GM21360 (cell line): ENCODE data around the gene ZNF311.
A peak's percentile ranks its signal among the peaks of the same experiment; 100 is the strongest.

Source experiments
- ATAC-seq: cut with Tn5 transposase; IDR thresholded peaks from one replicate; pipeline ENCODE4 v1.9.1; 2021; ENCODE audit warnings: mild to moderate bottlenecking, moderate library complexity; ENCODE audit not compliant: unreplicated experiment

The ZNF311 gene

GRCh38 chr6:29005183-29005885 lies at the start of gene ZNF311:
Gene ZNF311, minus strand, starts transcription at chr6:29005315. Its CDS starts 1,361 bp downstream, at chr6:29003954.
- no peak for ATAC-seq

DNA sequence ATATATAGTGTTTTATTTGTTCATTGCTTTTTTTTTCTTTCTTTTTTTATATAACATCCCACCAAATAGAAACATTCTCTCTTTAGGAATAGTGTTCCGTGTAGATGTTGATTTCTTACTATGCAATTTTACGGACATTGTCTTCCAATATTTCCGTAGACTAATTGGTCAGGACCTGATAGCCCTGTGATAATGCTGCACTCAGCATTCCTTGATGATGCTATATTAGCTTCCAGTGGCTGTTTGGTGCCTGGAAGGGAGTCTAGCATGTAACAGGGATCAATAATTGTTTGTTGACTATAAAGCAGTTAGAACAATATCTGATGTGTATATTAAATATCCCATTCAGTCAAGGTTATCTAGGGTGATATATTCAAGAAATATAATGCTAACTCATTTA lies 46.6 kb upstream of the ZNF311 start:
- ATAC-seq: no peak

DNA sequence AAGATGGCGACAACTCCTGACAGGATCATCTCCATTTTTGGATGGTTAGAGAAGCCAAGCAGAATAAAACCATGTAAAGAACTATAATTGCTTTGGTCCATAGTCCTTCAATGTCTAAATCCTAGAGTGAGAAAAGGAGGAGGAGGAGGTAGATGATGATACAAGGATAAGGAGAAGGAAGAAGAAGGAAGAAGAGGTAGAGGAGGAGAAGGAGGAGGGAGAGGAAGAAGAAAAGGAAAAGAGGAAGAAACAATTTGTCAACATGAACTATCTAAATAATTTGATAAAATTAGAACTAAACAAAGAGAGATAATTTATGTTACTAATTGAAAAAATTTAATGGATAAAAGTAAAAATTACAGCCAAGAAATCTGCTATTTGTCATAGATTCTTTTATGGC lies 40.0 kb upstream of the ZNF311 start, which contains the start of gene OR2W1:
Gene OR2W1, minus strand, starts transcription at position 101 of the 400 bp plus-strand sequence. Its CDS starts 0 bp downstream, at position 101.
- ATAC-seq: no peak

DNA sequence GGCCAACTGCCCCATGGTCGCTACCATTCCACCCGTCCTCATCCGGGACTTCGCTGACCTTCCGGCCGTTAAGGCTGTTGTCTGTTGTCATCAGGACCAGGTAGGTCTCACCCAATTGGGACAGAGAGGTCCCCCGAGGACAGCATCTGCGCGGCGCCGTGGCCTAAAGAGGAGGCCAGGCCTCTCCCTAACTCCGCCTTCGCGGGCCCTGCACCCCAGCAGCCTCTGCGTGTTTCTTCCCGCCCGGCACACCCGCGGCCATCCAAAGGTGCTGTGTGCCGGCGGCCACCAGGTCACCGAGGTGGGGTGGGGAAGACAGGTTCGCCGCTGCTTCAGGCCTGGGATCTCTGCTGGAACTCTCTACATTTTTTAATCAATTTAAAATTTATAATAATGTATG lies 30.8 kb upstream of the ZNF311 start:
- no peak for ATAC-seq

DNA sequence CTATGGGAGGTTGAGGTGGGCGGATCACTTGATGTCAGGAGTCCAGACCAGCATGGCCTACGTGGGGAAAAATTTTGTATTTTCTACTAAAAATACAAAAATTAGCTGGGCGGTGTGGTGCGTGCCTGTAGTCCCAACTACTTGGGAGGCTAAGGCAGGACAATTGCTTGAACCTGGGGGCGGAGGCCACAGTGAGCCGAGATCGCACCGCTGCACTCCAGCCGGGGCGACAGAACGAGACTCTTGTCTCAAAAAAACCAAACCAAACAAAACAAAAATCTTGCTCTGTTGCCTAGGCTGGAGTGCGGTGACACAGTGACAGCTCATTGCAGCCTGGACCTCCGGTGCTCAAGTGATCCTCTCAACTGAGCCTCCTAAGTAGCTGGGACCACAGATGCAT lies 23.7 kb upstream of the ZNF311 start:
- ATAC-seq: no peak

- no peak for ATAC-seq
Observed at GRCh38 chr6:29025927-29026585, 20.9 kb upstream of the ZNF311 start.

DNA sequence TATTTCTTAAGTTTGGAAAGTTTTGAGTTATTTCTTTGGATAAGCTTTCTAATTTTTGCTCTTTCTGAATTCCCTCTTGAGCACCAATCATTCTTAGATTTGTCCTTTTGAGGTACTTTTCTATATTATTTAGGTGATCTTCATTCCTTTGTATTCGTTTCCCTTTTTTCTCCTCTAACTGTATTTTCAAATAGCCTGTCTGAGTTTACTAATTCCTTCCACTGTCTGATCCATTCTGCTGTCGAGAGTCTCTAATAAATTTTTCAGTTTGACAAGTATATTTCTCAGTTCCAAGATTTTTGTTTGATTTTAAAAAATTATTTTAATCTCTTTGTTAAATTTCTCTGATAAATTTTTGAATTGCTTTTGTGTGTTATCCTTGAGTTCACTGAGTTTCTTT lies 16.3 kb upstream of the ZNF311 start:
- no peak for ATAC-seq

DNA sequence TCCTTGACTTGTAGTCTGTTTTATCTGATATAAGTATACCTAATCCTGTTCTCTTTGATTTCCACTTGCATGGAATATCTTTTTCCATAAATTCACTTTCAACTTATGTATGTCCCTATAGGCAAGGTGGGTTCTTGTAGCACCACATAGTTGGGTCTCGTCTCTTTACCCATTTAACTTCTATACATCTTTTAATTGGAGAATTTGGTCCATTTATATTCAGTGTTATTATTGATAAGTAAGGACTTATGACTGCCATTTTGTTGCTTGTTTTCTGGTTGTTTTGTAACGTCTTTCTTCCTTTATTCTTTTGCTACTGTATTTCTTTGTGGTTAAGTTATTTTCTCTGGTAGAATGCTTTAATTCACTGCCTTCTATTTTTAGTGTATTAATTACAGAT lies 14.5 kb upstream of the ZNF311 start:
- ATAC-seq: no peak

DNA sequence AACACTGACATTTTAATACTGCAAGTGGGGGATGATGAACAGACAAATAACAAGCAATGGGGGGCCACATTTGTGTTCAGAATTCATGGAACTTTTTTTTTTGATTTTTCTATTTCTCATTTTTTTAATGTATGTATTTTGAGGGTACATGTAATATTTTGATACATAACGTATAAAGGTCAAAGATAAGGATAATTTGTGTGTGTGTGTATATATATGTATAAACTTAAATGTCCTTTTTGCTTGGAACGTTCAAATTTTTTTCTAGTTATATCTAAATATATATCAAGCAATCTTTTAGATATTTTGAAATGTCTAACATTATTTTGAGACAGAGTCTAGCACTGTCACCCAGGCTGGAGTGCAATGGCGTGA lies 12.3 kb upstream of the ZNF311 start:
- ATAC-seq: no peak

DNA sequence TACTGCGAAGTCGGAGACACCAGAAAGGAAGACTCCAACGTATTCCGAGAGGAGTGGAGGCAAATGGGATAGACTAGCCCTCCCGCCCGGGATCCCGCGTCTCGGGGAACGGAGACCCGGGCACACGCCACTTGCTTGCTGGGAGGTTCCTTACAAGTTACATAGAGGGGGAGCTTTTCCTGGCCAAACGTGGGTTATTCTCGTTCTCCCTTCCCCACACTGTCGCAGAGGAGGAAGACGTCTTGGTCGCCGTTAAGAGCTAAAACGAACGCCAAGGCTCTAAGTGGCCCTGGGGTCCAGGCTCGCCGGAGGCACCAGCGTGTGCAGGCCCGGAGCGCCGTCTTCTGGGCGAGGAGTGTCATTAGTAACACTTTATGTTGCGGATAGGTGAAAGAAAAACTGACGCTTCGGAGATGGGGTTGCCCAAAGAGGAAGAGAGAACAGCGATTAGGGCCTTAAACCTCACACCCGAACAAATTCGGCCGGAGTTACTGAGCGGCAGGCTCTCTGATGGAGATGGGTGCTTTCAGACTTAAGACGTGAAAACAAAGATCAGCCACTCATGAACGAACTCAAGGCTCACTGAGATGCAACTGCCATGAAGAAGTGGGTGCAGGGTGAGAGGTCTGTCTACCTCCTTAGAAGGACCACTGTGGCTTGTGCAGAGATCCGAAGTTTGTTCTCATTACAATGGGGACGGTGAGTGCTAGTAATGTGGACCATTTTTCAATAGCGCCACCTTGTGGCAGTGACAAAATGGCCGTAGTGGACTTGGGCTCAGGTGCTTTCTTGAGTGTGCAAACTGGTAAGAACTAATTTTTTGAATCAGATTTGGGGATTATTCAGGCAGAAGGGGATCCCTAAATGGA lies 11.7 kb upstream of the ZNF311 start:
- ATAC-seq: peak; percentile 68

GRCh38 chr6:29014729-29015608 lies 9.9 kb upstream of the ZNF311 start:
- ATAC-seq: no peak

- ATAC-seq: no peak
Observed at GRCh38 chr6:29011276-29011734, 6.2 kb upstream of the ZNF311 start.

DNA sequence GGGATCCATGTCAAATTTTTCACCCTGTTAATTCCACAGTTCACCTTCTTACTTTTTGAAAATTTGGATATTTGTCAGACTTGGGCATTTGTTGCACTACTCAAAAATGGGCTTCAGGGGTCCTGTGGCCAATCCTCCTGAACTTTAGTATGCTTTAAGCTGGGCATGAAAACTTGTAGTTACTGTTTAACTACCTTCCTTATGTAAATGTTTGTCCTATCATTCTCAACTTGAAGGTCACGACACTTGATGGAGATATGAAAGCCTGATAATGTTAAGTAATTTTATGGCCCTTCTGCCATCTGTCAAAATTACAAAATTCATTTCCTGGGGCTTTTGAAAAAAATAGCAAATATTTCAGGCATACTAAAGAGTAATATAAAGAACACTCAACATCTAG lies 4.2 kb upstream of the ZNF311 start:
- no peak for ATAC-seq

- no peak for ATAC-seq
Observed at GRCh38 chr6:29008089-29008488, 3.0 kb upstream of the ZNF311 start.

GRCh38 chr6:28996844-28997510 lies 8.1 kb downstream of the ZNF311 start:
- no peak for ATAC-seq

- ATAC-seq: no peak
Observed at GRCh38 chr6:28995093-28995650, 9.9 kb downstream of the ZNF311 start.

GRCh38 chr6:28988536-28989311 lies 16.4 kb downstream of the ZNF311 start:
- no peak for ATAC-seq

DNA sequence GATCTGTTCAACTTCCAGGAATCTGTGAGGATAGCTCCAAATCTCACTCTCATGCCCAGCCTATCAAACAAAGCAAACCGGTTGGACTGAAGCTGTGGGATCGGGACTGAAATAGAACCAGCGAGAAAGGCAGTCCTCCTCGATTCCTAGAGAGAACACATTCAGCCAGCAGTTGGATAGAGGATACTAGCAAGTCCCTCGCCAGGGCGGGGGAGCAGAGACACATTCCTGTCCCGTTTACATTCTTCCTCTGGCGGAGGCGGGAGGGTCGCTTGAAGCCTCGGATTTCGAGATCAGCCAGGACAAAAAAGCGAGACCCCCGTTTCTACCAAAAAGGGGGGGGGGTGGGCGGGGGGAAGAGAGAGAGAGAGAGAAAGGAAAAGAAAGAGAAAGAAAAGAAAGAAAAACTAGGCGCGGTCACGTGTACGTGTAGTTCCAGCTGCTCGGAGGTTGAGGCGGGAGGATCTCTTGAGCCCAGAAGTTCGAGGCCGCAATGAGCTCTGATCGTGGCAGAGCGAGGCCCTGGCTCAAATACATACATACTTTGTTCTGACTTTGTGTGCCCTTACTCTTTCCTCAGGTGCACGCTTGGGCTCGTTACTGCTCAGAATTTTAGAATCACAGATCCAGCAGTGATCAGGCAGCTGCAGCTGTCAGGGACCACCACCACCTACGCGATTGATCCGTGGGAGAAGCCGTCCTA lies 19.5 kb downstream of the ZNF311 start:
- no peak for ATAC-seq
